Esophagus squamous epithelium (tissue), 4 donors: ENCODE measurements around the gene CARD11.

Experiments used
- POLR2A ChIP-seq, 4 donors: fragments of 450-650 bp; IDR thresholded peaks; one replicate each; pipeline ENCODE4 v1.6.1; 2017; ENCODE audit warnings: antibody characterized with exemption in 4 of 4, mild to moderate bottlenecking in 4 of 4, moderate library complexity in 3 of 4
- TF ChIP-seq, protein P1 (sequence below), 6 experiments: fragments of 450-650 bp in 4 of 6; fragments of 200-600 bp in 2 of 6; sonication (generic) in 2 of 6; IDR thresholded peaks; one replicate each; pipeline ENCODE4 v1.5.1; 2016 to 2019; ENCODE audit warnings: antibody characterized with exemption in 6 of 6, mild to moderate bottlenecking in 4 of 6, moderate library complexity in 4 of 6

DNA sequence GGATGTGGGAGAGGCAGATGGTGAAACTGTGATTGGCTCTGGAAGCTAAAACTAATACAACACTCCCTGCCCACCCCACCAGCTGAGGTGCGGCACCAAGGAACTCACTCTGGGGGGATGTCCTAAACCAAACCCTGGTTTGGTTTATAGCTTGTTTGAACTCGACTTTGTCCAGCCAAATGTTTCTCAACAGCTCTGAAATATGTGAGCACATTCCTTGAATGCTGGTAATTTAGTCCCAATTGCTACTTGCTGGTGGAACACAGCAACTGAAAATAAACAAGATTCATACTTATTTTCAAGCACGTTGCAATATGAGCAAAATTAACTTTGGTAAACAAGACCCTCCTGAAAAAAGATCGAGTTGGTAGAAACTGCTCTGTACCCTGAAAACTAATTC, 39.7 kb upstream of the CARD11 start:
- no peak for TF ChIP-seq POLR2A (IDR thresholded peaks at IDR 0.05)
- TF ChIP-seq, protein P1, sequence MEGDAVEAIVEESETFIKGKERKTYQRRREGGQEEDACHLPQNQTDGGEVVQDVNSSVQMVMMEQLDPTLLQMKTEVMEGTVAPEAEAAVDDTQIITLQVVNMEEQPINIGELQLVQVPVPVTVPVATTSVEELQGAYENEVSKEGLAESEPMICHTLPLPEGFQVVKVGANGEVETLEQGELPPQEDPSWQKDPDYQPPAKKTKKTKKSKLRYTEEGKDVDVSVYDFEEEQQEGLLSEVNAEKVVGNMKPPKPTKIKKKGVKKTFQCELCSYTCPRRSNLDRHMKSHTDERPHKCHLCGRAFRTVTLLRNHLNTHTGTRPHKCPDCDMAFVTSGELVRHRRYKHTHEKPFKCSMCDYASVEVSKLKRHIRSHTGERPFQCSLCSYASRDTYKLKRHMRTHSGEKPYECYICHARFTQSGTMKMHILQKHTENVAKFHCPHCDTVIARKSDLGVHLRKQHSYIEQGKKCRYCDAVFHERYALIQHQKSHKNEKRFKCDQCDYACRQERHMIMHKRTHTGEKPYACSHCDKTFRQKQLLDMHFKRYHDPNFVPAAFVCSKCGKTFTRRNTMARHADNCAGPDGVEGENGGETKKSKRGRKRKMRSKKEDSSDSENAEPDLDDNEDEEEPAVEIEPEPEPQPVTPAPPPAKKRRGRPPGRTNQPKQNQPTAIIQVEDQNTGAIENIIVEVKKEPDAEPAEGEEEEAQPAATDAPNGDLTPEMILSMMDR (IDR thresholded peaks at IDR 0.05) = no peak
